ENCODE results near the gene CBX2.

GRCh38 chr17:79737922-79738578 lies 39.9 kb upstream of the CBX2 start:
- TF ChIP-seq, protein P1, sequence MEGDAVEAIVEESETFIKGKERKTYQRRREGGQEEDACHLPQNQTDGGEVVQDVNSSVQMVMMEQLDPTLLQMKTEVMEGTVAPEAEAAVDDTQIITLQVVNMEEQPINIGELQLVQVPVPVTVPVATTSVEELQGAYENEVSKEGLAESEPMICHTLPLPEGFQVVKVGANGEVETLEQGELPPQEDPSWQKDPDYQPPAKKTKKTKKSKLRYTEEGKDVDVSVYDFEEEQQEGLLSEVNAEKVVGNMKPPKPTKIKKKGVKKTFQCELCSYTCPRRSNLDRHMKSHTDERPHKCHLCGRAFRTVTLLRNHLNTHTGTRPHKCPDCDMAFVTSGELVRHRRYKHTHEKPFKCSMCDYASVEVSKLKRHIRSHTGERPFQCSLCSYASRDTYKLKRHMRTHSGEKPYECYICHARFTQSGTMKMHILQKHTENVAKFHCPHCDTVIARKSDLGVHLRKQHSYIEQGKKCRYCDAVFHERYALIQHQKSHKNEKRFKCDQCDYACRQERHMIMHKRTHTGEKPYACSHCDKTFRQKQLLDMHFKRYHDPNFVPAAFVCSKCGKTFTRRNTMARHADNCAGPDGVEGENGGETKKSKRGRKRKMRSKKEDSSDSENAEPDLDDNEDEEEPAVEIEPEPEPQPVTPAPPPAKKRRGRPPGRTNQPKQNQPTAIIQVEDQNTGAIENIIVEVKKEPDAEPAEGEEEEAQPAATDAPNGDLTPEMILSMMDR (IDR thresholded peaks at IDR 0.05; ENCODE audit: low read depth, low read length, poor library complexity, severe bottlenecking) = no peak
- no peak for TF ChIP-seq EZH2phosphoT487 (IDR thresholded peaks at IDR 0.05; ENCODE audit: borderline replicate concordance, low read length)

Data from DOHH2 (cell line).